ENCODE measurements around the gene GARIN5B. TPM values are rescaled to one million over a fixed set of nuclear protein-coding genes. Genes with fewer than 3 reads are reported as not detected.

GARIN5B gene
- polyA plus RNA-seq, 1 of the 3 experiments (the other 2 are of a cell fraction): not detected

- H3K4me2 ChIP-seq: no peak overlapping the region
- DNase-seq: peak; percentile 51
- peak; percentile 42; the same call in 1 of the 2 replicates for TF ChIP-seq NFIC (IDR thresholded peaks at IDR 0.05; ENCODE audit: borderline replicate concordance)
- no peak for TF ChIP-seq GABPA (IDR thresholded peaks at IDR 0.05; ENCODE audit: low read depth)
- TF ChIP-seq EP300 (IDR thresholded peaks at IDR 0.05; ENCODE audit: borderline replicate concordance in 1 of 2, low read depth in 1 of 2, low read length in 1 of 2): no peak
- no peak for TF ChIP-seq TCF12 (IDR thresholded peaks at IDR 0.05)
- no peak for TF ChIP-seq MAX (IDR thresholded peaks at IDR 0.05; ENCODE audit: low read depth)
- TF ChIP-seq RAD21 (IDR thresholded peaks at IDR 0.05; ENCODE audit: low read length): no peak
- TF ChIP-seq RXRA (IDR thresholded peaks at IDR 0.05; ENCODE audit: borderline replicate concordance, low read depth): no peak
- TF ChIP-seq CTCF (IDR thresholded peaks at IDR 0.05): no peak
- H3K4me3 ChIP-seq (ENCODE audit: low read depth in 2 of 2, low read length in 1 of 2): no peak overlapping the region
- H3K9me3 ChIP-seq: no peaks in the 10 kb centered on the region
- peaks cover 6% of the 10 kb centered on the region for H3F3A ChIP-seq (replicated peaks; ENCODE audit: insufficient read depth)
- no peaks in the 10 kb centered on the region for H3K79me2 ChIP-seq (ENCODE audit: insufficient read depth)
- ChIA-PET CTCF (interaction anchor here (0.8 to 1.3 kb wide), 4 partner anchors 37 to 158 kb away, joined by 3 to 4 read pairs (median 4); partner anchors contain the start of gene TMEM238), POLR2A (no interaction called here)
- H3K9me2 ChIP-seq: no peaks in the 10 kb centered on the region
- no peaks in the 10 kb centered on the region for H3K27me3 ChIP-seq (ENCODE audit: insufficient read depth)
- H3K4me1 ChIP-seq (ENCODE audit: control insufficient read depth in 1 of 2, insufficient read depth in 2 of 2, low read depth in 1 of 2, low read length in 1 of 2): peaks cover 0 to 38% of the 10 kb centered on the region in 2 experiments; a peak in 1 of 4 replicates
- H3K36me3 ChIP-seq (replicated peaks in 1 of 2; ENCODE audit: control insufficient read depth in 1 of 2, insufficient read depth in 2 of 2, low read length in 1 of 2): peaks cover 0 to 4% of the 10 kb centered on the region in 2 experiments
- H4K20me1 ChIP-seq (ENCODE audit: insufficient read depth): no peaks in the 10 kb centered on the region
- 91% methylated on average over 24 of the region's 43 CpGs for WGBS (ENCODE audit: low lambda C conversion rate)
- peak overlapping the region in 1 of 2 experiments; percentile 85; a peak in 1 of 4 replicates for H3K27ac ChIP-seq (ENCODE audit: low read depth in 2 of 2, low read length in 1 of 2)
- H3K9ac ChIP-seq: no peak overlapping the region
- H2AFZ ChIP-seq (ENCODE audit: low read depth): no peak overlapping the region
These were observed 17.0 kb downstream of the GARIN5B start for GRCh38 chr19:55345818-55346724.

DNA sequence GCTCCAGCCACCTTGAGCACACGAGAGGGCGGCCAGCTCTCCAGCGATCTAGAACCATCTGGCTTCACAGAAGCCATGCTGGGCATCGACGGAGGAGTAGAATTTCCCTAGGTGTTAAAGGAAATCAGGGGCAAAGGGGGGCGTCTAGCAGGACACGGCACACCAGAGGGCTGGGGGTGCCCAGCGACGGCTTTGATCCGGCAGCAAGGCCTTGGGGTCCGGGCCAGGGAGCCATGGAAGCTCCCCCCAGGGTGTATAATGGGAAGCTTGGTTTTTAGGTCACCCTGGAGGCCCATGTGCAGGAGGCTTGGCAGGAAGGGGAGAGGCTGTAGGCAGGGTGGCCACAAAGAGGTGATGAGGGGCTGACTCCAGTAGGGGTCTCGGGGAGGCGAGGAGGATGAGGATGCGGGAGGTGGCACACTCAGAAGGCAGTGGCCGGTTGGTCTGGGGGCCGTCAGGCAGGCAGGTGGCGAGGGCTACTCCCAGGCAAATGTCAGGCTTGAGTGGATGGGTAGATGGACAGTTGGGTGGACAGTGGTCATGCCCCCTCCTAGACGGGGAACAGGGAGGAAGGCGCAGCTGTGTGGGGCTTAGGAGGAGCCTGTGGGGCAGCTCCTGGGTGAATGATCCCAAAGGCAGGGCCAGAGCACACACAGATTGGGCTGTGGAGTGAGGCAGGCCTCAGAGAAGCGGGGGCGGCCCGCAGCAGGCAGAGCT lies 17.8 kb downstream of the GARIN5B start:
- no peak overlapping the region for H3K4me3 ChIP-seq (ENCODE audit: low read depth in 2 of 2, low read length in 1 of 2)
- 94% methylated on average over 22 of the region's 22 CpGs for WGBS (ENCODE audit: low lambda C conversion rate)
- H4K20me1 ChIP-seq (ENCODE audit: insufficient read depth): no peaks in the 10 kb centered on the region
- CTCF ChIA-PET: interaction anchor here (0.8 to 1.0 kb wide), 4 partner anchors 38 to 287 kb away, joined by 3 read pairs; partner anchors contain the start of gene TMEM238
- H3K4me1 ChIP-seq (ENCODE audit: control insufficient read depth in 1 of 2, insufficient read depth in 2 of 2, low read depth in 1 of 2, low read length in 1 of 2): peaks cover 0 to 38% of the 10 kb centered on the region in 2 experiments; a peak in 1 of 4 replicates
- DNase-seq: no peak
- peaks cover 7% of the 10 kb centered on the region; the same call in 1 of the 2 replicates for H3K79me2 ChIP-seq (ENCODE audit: insufficient read depth)
- no peaks in the 10 kb centered on the region for H3K9me2 ChIP-seq
- H3K27me3 ChIP-seq (ENCODE audit: insufficient read depth): no peaks in the 10 kb centered on the region
- peak overlapping the region in 1 of 2 experiments; percentile 85; a peak in 2 of 4 replicates for H3K27ac ChIP-seq (ENCODE audit: low read depth in 2 of 2, low read length in 1 of 2)
- H3K9me3 ChIP-seq: no peaks in the 10 kb centered on the region
- peaks cover 0 to 4% of the 10 kb centered on the region in 2 experiments for H3K36me3 ChIP-seq (replicated peaks in 1 of 2; ENCODE audit: control insufficient read depth in 1 of 2, insufficient read depth in 2 of 2, low read length in 1 of 2)
- H2AFZ ChIP-seq (ENCODE audit: low read depth): no peak overlapping the region
- no peak overlapping the region for H3K9ac ChIP-seq
- no peak overlapping the region for H3K4me2 ChIP-seq
- TF ChIP-seq, protein P1, sequence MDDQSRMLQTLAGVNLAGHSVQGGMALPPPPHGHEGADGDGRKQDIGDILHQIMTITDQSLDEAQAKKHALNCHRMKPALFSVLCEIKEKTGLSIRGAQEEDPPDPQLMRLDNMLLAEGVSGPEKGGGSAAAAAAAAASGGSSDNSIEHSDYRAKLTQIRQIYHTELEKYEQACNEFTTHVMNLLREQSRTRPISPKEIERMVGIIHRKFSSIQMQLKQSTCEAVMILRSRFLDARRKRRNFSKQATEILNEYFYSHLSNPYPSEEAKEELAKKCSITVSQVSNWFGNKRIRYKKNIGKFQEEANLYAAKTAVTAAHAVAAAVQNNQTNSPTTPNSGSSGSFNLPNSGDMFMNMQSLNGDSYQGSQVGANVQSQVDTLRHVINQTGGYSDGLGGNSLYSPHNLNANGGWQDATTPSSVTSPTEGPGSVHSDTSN (IDR thresholded peaks at IDR 0.05): no peak
- no peak for TF ChIP-seq IRF3 (IDR thresholded peaks at IDR 0.05; ENCODE audit: low read depth, low read length)
- TF ChIP-seq MEF2A (IDR thresholded peaks at IDR 0.05; ENCODE audit: borderline replicate concordance, low read depth): no peak
- TF ChIP-seq SMC3 (IDR thresholded peaks at IDR 0.05; ENCODE audit: low read depth, low read length): no peak
- TF ChIP-seq NRF1 (IDR thresholded peaks at IDR 0.05; ENCODE audit: low read depth, low read length): no peak
- POLR2A ChIA-PET: interaction anchor here (1.1 kb wide), 1 partner anchor 62 kb away, joined by 5 read pairs; the partner anchor contains the start of gene UBE2S
- peaks cover 6% of the 10 kb centered on the region for H3F3A ChIP-seq (replicated peaks; ENCODE audit: insufficient read depth)
